ENCODE measurements around the gene UCK1.

- no peak for TF ChIP-seq EZH2 (IDR thresholded peaks at IDR 0.05; ENCODE audit: borderline replicate concordance)
- TF ChIP-seq, protein P1, sequence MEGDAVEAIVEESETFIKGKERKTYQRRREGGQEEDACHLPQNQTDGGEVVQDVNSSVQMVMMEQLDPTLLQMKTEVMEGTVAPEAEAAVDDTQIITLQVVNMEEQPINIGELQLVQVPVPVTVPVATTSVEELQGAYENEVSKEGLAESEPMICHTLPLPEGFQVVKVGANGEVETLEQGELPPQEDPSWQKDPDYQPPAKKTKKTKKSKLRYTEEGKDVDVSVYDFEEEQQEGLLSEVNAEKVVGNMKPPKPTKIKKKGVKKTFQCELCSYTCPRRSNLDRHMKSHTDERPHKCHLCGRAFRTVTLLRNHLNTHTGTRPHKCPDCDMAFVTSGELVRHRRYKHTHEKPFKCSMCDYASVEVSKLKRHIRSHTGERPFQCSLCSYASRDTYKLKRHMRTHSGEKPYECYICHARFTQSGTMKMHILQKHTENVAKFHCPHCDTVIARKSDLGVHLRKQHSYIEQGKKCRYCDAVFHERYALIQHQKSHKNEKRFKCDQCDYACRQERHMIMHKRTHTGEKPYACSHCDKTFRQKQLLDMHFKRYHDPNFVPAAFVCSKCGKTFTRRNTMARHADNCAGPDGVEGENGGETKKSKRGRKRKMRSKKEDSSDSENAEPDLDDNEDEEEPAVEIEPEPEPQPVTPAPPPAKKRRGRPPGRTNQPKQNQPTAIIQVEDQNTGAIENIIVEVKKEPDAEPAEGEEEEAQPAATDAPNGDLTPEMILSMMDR (IDR thresholded peaks at IDR 0.05; ENCODE audit: poor library complexity), result no peak
These were observed 53.7 kb downstream of the UCK1 start for GRCh38 chr9:131477367-131477766.
